Suprapubic skin (tissue), 4 donors: ENCODE results near the gene OR10A6.

Experiments used
- CTCF ChIP-seq, 2 donors: fragments of 200-600 bp in 1 of 2; fragments of 450-650 bp in 1 of 2; sonication (generic) in 1 of 2; IDR thresholded peaks; one replicate each; pipeline ENCODE4 v1.5.1; 2016 to 2019; ENCODE audit warnings: antibody characterized with exemption in 2 of 2, mild to moderate bottlenecking in 1 of 2, moderate library complexity in 1 of 2
- EP300 ChIP-seq: sonication (generic); formaldehyde crosslinking; IDR thresholded peaks from one replicate; pipeline ENCODE4 v1.6.1; 2017; ENCODE audit warnings: antibody characterized with exemption
- POLR2A ChIP-seq, 2 donors: fragments of 450-650 bp; IDR thresholded peaks; one replicate each; pipeline ENCODE4 v1.6.1; 2017; ENCODE audit warnings: antibody characterized with exemption in 2 of 2, mild to moderate bottlenecking in 2 of 2, moderate library complexity in 2 of 2
- POLR2AphosphoS5 ChIP-seq, 3 donors: sonication (generic); formaldehyde crosslinking; IDR thresholded peaks; one replicate each; pipeline ENCODE4 v1.6.1; 2017; ENCODE audit warnings: antibody characterized with exemption in 3 of 3

- no peak for TF ChIP-seq CTCF (IDR thresholded peaks at IDR 0.05)
- no peak for TF ChIP-seq POLR2A (IDR thresholded peaks at IDR 0.05)
- TF ChIP-seq POLR2AphosphoS5 (IDR thresholded peaks at IDR 0.05) = no peak
- no peak for TF ChIP-seq EP300
These were observed 34.9 kb downstream of the OR10A6 start for GRCh38 chr11:7896009-7896785.
